Thyroid gland (tissue), 4 donors: ENCODE results near the gene SCFD2.

Experiments
- CTCF ChIP-seq, 6 experiments: fragments of 200-600 bp in 3 of 6; fragments of 450-650 bp in 3 of 6; sonication (generic) in 3 of 6; IDR thresholded peaks; one replicate each; pipeline ENCODE4 v1.5.1; 2016 to 2019; ENCODE audit warnings: antibody characterized with exemption in 6 of 6, mild to moderate bottlenecking in 2 of 6, inconsistent platforms in 1 of 6, moderate library complexity in 1 of 6
- POLR2A ChIP-seq, 2 donors: fragments of 450-650 bp; IDR thresholded peaks; one replicate each; pipeline ENCODE4 v1.6.1; 2017; ENCODE audit warnings: antibody characterized with exemption in 2 of 2, mild to moderate bottlenecking in 2 of 2, moderate library complexity in 1 of 2

- TF ChIP-seq POLR2A (IDR thresholded peaks at IDR 0.05) (no peak), CTCF (IDR thresholded peaks at IDR 0.05) (no peak)
Observed at GRCh38 chr4:52833941-52834525, 531.8 kb downstream of the SCFD2 start.
